Measurements from ENCODE around the gene ADCY9. TPM values are rescaled to one million over a fixed set of nuclear protein-coding genes. Genes with fewer than 3 reads are reported as not detected.
"Not testable (repeated sequence)": the region's sequence is repeated elsewhere in the genome, so short reads cannot be mapped to it uniquely, and the experiment has no call there.

The ADCY9 gene
- total RNA-seq, 4 donors from 2014 or later, result 6.3 to 22.3 (median 11.2) TPM

DNA sequence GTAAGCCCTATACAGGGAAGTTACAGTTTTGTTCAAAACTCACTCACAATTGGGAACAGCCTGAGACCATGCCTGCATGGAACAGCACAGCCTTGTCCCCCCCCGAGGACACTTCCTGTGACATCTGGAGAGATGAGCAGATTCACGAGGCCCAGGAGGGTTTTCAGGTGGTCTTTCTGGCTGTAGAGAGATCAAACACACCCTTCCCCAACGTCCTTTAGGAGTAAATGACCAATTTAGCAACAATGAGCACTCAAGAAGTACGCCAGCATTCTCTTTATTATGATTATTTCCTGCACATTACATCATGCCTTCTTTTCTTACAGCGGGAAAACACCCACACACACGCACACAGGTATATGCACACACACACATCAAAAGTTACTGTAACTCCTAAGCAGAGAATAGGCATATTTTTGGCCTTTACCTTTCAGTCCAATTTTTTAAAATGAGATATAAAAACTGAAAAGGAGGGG lies 39.0 kb downstream of the ADCY9 start:
- no peaks in the 10 kb centered on the region for H3K36me3 ChIP-seq
- intact Hi-C loops (cut with DNase I), result no loop called here
- no peaks in the 10 kb centered on the region for H3K9me3 ChIP-seq
- H3K4me1 ChIP-seq, result peaks cover 0 to 13% (median 0%) of the 10 kb centered on the region in 3 donors
- TF ChIP-seq, protein P1, sequence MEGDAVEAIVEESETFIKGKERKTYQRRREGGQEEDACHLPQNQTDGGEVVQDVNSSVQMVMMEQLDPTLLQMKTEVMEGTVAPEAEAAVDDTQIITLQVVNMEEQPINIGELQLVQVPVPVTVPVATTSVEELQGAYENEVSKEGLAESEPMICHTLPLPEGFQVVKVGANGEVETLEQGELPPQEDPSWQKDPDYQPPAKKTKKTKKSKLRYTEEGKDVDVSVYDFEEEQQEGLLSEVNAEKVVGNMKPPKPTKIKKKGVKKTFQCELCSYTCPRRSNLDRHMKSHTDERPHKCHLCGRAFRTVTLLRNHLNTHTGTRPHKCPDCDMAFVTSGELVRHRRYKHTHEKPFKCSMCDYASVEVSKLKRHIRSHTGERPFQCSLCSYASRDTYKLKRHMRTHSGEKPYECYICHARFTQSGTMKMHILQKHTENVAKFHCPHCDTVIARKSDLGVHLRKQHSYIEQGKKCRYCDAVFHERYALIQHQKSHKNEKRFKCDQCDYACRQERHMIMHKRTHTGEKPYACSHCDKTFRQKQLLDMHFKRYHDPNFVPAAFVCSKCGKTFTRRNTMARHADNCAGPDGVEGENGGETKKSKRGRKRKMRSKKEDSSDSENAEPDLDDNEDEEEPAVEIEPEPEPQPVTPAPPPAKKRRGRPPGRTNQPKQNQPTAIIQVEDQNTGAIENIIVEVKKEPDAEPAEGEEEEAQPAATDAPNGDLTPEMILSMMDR (IDR thresholded peaks at IDR 0.05), result no peak
- no peak for TF ChIP-seq POLR2A (IDR thresholded peaks at IDR 0.05)
- H3K27me3 ChIP-seq, result no peaks in the 10 kb centered on the region
- H3K27ac ChIP-seq, result no peak overlapping the region
- WGBS, 2 donors, result 42 to 52% methylated on average over 6 of the region's 6 CpGs
- no peak overlapping the region for H3K4me3 ChIP-seq
- no peak for DNase-seq

DNA sequence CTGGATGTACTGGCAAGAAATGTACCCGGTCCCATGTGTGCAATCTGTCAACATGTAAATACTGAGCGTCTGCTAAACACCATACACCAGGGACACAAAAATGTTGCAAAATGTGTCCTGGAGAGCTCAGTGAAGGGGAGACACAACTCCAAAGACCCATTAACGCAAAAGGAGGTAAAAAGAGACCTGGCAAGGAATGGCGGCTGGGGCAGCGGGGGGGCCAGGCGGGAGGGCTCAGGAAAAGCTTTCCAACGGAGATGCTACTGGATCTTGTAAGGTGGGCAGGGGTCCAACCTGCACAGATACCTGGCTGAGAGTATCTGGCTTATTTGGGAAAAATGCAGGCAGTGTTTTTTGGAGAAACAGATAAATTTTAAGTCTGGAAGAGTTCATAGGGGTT lies 40.7 kb downstream of the ADCY9 start:
- WGBS, 2 donors, result 91 to 95% methylated on average over 7 of the region's 7 CpGs
- Histone ChIP-seq H3K4me1 (no peaks in the 10 kb centered on the region), H3K27me3 (no peaks in the 10 kb centered on the region), H3K4me3 (no peak overlapping the region), H3K9me3 (no peaks in the 10 kb centered on the region), H3K36me3 (no peaks in the 10 kb centered on the region), H3K27ac (no peak overlapping the region)
- no peak for TF ChIP-seq POLR2A (IDR thresholded peaks at IDR 0.05)
- TF ChIP-seq, protein P1 (IDR thresholded peaks at IDR 0.05), result no peak
- DNase-seq, result no peak
- intact Hi-C loops (cut with DNase I), result no loop called here

GRCh38 chr16:4073150-4073549 lies 43.1 kb downstream of the ADCY9 start:
- WGBS, 2 donors, result 65 to 76% methylated on average over 9 of the region's 9 CpGs
- H3K4me3 ChIP-seq; H3K27ac ChIP-seq; DNase-seq; H3K4me1 ChIP-seq; intact Hi-C loops (cut with DNase I); H3K36me3 ChIP-seq; H3K27me3 ChIP-seq; H3K9me3 ChIP-seq: not testable (repeated sequence)

- peaks cover 0 to 4% (median 0%) of the 10 kb centered on the region in 3 donors for H3K4me1 ChIP-seq
- DNase-seq, result no peak
- intact Hi-C loops (cut with DNase I), result no loop called here
- 82 to 91% methylated on average over 22 of the region's 22 CpGs for WGBS, 2 donors
- H3K4me3 ChIP-seq, result no peak overlapping the region
- no peaks in the 10 kb centered on the region for H3K27me3 ChIP-seq
- TF ChIP-seq, protein P1 (IDR thresholded peaks at IDR 0.05), result no peak
- no peak for TF ChIP-seq POLR2A (IDR thresholded peaks at IDR 0.05)
- H3K27ac ChIP-seq, result no peak overlapping the region
- no peaks in the 10 kb centered on the region for H3K9me3 ChIP-seq
- H3K36me3 ChIP-seq, result no peaks in the 10 kb centered on the region
These were observed 44.3 kb downstream of the ADCY9 start for GRCh38 chr16:4071686-4072561.

GRCh38 chr16:4070936-4071335 lies 45.3 kb downstream of the ADCY9 start:
- H3K4me1 ChIP-seq, result peaks cover 0 to 4% (median 0%) of the 10 kb centered on the region in 3 donors
- WGBS, 2 donors, result 91 to 92% methylated on average over 9 to 10 of the region's 10 CpGs
- no peaks in the 10 kb centered on the region for H3K9me3 ChIP-seq
- DNase-seq, result no peak
- no peaks in the 10 kb centered on the region for H3K27me3 ChIP-seq
- intact Hi-C loops (cut with DNase I), result no loop called here
- no peak for TF ChIP-seq POLR2A (IDR thresholded peaks at IDR 0.05)
- TF ChIP-seq, protein P1 (IDR thresholded peaks at IDR 0.05), result no peak
- H3K27ac ChIP-seq, result no peak overlapping the region
- no peaks in the 10 kb centered on the region for H3K36me3 ChIP-seq
- no peak overlapping the region for H3K4me3 ChIP-seq

Measured in esophagus squamous epithelium (tissue), 5 donors.